Breast epithelium (tissue), 3 donors: Measurements from ENCODE around the gene ARL2BP.

ENCODE experiments used
- POLR2A ChIP-seq: fragments of 450-650 bp; IDR thresholded peaks from one replicate; pipeline ENCODE4 v1.6.1; 2016; ENCODE audit warnings: antibody characterized with exemption, mild to moderate bottlenecking, moderate library complexity
- POLR2AphosphoS5 ChIP-seq, 3 donors: sonication (generic); formaldehyde crosslinking; IDR thresholded peaks; one replicate each; pipeline ENCODE4 v1.6.1; 2017; ENCODE audit warnings: antibody characterized with exemption in 3 of 3
- TF ChIP-seq, protein P1 (sequence below), 3 donors: fragments of 450-650 bp; IDR thresholded peaks; one replicate each; pipeline ENCODE4 v1.5.1; 2016 to 2017; ENCODE audit warnings: antibody characterized with exemption in 3 of 3, mild to moderate bottlenecking in 3 of 3, moderate library complexity in 3 of 3

DNA sequence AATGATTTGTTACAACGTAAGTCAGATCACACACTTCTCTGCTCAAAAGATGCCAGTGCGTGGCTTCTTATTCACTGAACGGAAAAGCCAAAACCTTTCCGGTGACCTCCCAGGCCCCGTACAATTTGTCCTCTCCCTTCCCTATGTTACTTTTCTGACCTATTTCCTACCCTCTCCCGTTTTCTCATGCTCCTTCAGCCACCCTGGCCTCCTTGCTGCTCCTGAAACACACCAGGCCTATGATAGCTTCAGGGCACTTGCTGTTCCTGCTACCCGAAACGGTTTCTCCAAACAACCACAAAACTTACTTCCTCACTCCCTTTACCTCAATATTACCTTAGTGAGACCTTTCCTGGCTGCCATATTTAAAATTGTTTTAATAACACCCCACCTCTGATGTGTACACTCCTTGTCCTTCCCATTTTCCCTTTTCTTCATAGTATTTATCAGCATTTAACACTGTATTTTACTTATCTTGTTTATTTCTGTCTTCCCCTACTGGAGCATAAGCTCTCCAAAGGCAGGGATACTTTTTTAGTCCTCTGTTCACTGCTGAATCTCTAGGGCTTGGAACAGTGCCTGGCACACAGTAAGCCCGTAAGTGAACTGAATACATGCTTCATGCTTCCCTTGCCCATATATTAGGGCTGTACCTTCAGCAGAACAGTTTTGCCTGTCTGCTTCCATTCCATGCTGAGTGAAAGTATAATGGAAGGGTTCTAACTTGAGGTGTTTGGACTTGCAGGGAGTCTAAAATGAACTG is 10.9 kb upstream of the ARL2BP start:
- TF ChIP-seq, protein P1, sequence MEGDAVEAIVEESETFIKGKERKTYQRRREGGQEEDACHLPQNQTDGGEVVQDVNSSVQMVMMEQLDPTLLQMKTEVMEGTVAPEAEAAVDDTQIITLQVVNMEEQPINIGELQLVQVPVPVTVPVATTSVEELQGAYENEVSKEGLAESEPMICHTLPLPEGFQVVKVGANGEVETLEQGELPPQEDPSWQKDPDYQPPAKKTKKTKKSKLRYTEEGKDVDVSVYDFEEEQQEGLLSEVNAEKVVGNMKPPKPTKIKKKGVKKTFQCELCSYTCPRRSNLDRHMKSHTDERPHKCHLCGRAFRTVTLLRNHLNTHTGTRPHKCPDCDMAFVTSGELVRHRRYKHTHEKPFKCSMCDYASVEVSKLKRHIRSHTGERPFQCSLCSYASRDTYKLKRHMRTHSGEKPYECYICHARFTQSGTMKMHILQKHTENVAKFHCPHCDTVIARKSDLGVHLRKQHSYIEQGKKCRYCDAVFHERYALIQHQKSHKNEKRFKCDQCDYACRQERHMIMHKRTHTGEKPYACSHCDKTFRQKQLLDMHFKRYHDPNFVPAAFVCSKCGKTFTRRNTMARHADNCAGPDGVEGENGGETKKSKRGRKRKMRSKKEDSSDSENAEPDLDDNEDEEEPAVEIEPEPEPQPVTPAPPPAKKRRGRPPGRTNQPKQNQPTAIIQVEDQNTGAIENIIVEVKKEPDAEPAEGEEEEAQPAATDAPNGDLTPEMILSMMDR (IDR thresholded peaks at IDR 0.05): no peak
- no peak for TF ChIP-seq POLR2A
- no peak for TF ChIP-seq POLR2AphosphoS5 (IDR thresholded peaks at IDR 0.05)
